Heart left ventricle (tissue), 16 donors: ENCODE data around the gene C5. TPM values are rescaled to one million over a fixed set of nuclear protein-coding genes. Genes with fewer than 3 reads are reported as not detected.

Experiments used
- ATAC-seq, 4 donors: fragments of 200-7000 bp; cut with Tn5 transposase; one replicate each; pipeline ENCODE4 v1.9.1; 2020 to 2022; ENCODE audit warnings: moderate library complexity in 4 of 4, mild to moderate bottlenecking in 3 of 4, moderate number of reproducible peaks in 1 of 4
- DNase-seq, 5 donors: peaks; one replicate each; pipeline ENCODE4 v3.0.0-alpha.2; 2020
- H3K27ac ChIP-seq, 12 donors: fragments of 200-600 bp; sonication (generic) in 4 of 12; one replicate each; pipeline versions ENCODE4 v1.5.0 to v1.8.0; 2016 to 2022; ENCODE audit warnings: mild to moderate bottlenecking in 2 of 12
- H3K27me3 ChIP-seq, 9 donors: fragments of 200-600 bp; sonication (generic) in 2 of 9; one replicate each; pipeline versions ENCODE4 v1.5.1 to v1.8.0; 2016 to 2022; ENCODE audit warnings: mild to moderate bottlenecking in 3 of 9
- H3K36me3 ChIP-seq, 9 donors: fragments of 200-600 bp; sonication (generic) in 2 of 9; one replicate each; pipeline versions ENCODE4 v1.5.0 to v1.8.0; 2018 to 2022; ENCODE audit warnings: mild to moderate bottlenecking in 2 of 9
- H3K4me1 ChIP-seq, 12 donors: fragments of 200-600 bp; sonication (generic) in 4 of 12; one replicate each; pipeline versions ENCODE4 v1.5.0 to v1.8.0; 2016 to 2022; ENCODE audit warnings: mild to moderate bottlenecking in 3 of 12
- H3K4me3 ChIP-seq, 12 donors: fragments of 200-600 bp; sonication (generic) in 4 of 12; one replicate each; pipeline versions ENCODE4 v1.5.0 to v1.8.0; 2017 to 2022; ENCODE audit warnings: mild to moderate bottlenecking in 9 of 12, moderate library complexity in 4 of 12
- H3K9me3 ChIP-seq, 12 donors: fragments of 200-600 bp; sonication (generic) in 4 of 12; one replicate each; pipeline versions ENCODE4 v1.5.0 to v1.8.0; 2016 to 2022; ENCODE audit warnings: mild to moderate bottlenecking in 1 of 12
- CTCF ChIP-seq, 12 donors: fragments of 200-600 bp; sonication (generic) in 4 of 12; IDR thresholded peaks; one replicate each; pipeline versions ENCODE4 v1.5.0 to v1.8.0; 2018 to 2022; ENCODE audit warnings: antibody characterized with exemption in 12 of 12, mild to moderate bottlenecking in 5 of 12
- POLR2A ChIP-seq, 2 donors: fragments of 450-650 bp; IDR thresholded peaks; one replicate each; pipeline ENCODE4 v1.6.1; 2017; ENCODE audit warnings: antibody characterized with exemption in 2 of 2, mild to moderate bottlenecking in 2 of 2, moderate library complexity in 2 of 2
- WGBS, 4 donors: extraction: QIAGEN DNeasy Blood & Tissue Kit in 2 of 4; methylation state at CpG; one replicate each; pipeline versions ENCODE4 v1.1.5 to v1.1.7; 2013 to 2018; 5-methylcytosine and 5-hydroxymethylcytosine counted together
- intact Hi-C, 10 donors: fragments of 100-400 bp; cut with DNase I; formaldehyde crosslinking; loops; one replicate each; pipeline versions ENCODE4 v1.11.1 to v1.14.2; 2022
- polyA plus RNA-seq, 2 donors: library from polyadenylated mRNA; stranded (reverse); fragments of 200-250 nt; gene quantifications; one replicate each; pipeline ENCODE4 v1.2.3, GENCODE V29; 2013
- total RNA-seq, 9 donors: library from RNA; depleted of rRNA in 2 of 9; stranded (reverse); fragments of >200 nt in 2 of 9; fragmentation: NEBNext Ultra II Directional in 3 of 9; extraction: Animal tissue kit (Norgen Biotek cat#: 25700) in 3 of 9; gene quantifications; one replicate each; pipeline versions ENCODE4 v1.1.0 to v1.2.4, GENCODE V29; 2016 to 2023
- donor health status: ischemic (EF 13 %, LVEDD 7.1; RV severe dilation, severe dysfunction).
- donor health status: healthy with polysubstance abuse.
- donor health status: DM: no; HTN: yes; CAD: no.
- donor health status: DM: no; HTN: no; CAD: no.
- donor health status: ischemic (EF 25% LVEDD 6.9; RV normal size, moderate dysfunction).
- donor health status: ischemic (EF 25% LVEDD 5.7; RV mildly dilated, moderate dysfunction).
- donor health status: healthy.
- donor health status: DM: yes; HTN: yes; CAD: no.
- donor health status: ischemic (EF 35%, LVEDD 5.7; RV mildly dilated, moderate dysfunction).
- donor health status: nonischemic (EF 11% LVEDD 7.7; RV severe dilation, severe dysfunction).
- donor health status: DM: yes; HTN: yes; CAD: no.
- donor health status: PGD.
- donor health status: ischemic (EF 29% LVEDD 5.4; RV normal size, mild dysfunction).
- donor health status: nonischemic (EF 23%, LVEDD 6.1; RV moderate dilation, normal function).

C5 gene
- total and polyA plus RNA-seq, 11 donors: 0.32 to 1.8 (median 0.54) TPM

GRCh38 chr9:120933310-120934055 is 116.6 kb downstream of the C5 start:
- H3K9me3 ChIP-seq: no peaks in the 10 kb centered on the region
- no peak for TF ChIP-seq CTCF (IDR thresholded peaks at IDR 0.05)
- TF ChIP-seq POLR2A (IDR thresholded peaks at IDR 0.05): no peak
- H3K4me3 ChIP-seq: no peak overlapping the region
- ATAC-seq: no peak
- H3K27me3 ChIP-seq: no peaks in the 10 kb centered on the region
- peak overlapping the region in 7 of 12 donors; percentile 26 to 98 (median 77) for H3K27ac ChIP-seq
- H3K36me3 ChIP-seq: no peaks in the 10 kb centered on the region
- DNase-seq: no peak
- intact Hi-C loops: loop anchor here in 3 of 10 donors (5.0 to 10.0 kb wide), 2 partner anchors 56 to 89 kb away; partner anchors contain the start of genes PSMD5 (in 2 of the 3) and PHF19 (in 1 of the 3)
- H3K4me1 ChIP-seq: peaks cover 5 to 81% (median 51%) of the 10 kb centered on the region in 12 donors
- 80 to 85% (median 83%) methylated on average over 8 of the region's 8 CpGs for WGBS, 4 donors

- peaks cover 5 to 92% (median 55%) of the 10 kb centered on the region in 12 donors for H3K4me1 ChIP-seq
- TF ChIP-seq POLR2A (IDR thresholded peaks at IDR 0.05): no peak
- no peak for TF ChIP-seq CTCF (IDR thresholded peaks at IDR 0.05)
- WGBS, 4 donors: 67 to 75% (median 69%) methylated on average over 6 of the region's 6 CpGs
Measured at GRCh38 chr9:120932086-120932823, 117.8 kb downstream of the C5 start.

GRCh38 chr9:120931231-120932085 is 118.6 kb downstream of the C5 start:
- TF ChIP-seq POLR2A (IDR thresholded peaks at IDR 0.05) (no peak), CTCF (IDR thresholded peaks at IDR 0.05) (no peak)
- Histone ChIP-seq H3K36me3 (no peaks in the 10 kb centered on the region), H3K4me1 (peaks cover 5 to 95% (median 55%) of the 10 kb centered on the region in 12 donors), H3K4me3 (peak overlapping the region in 1 of 12 donors; percentile 13), H3K9me3 (no peaks in the 10 kb centered on the region), H3K27ac (peak overlapping the region; percentile 59 to 98 (median 80)), H3K27me3 (no peaks in the 10 kb centered on the region)
- peak in 2 of 5 donors; percentile 45 to 47 for DNase-seq
- 41 to 57% (median 45%) methylated on average over 4 of the region's 4 CpGs for WGBS, 4 donors
- intact Hi-C loops: loop anchor here in 3 of 10 donors (5.0 to 10.0 kb wide), 2 partner anchors 54 to 87 kb away; partner anchors contain the start of genes PSMD5 (in 2 of the 3) and PHF19 (in 1 of the 3)
- ATAC-seq: peak in 3 of 4 donors; percentile 15 to 61 (median 19)

More at GRCh38 chr9:120932086-120932823, 117.8 kb downstream of the C5 start:
- peak overlapping the region; percentile 59 to 98 (median 80) for H3K27ac ChIP-seq
- intact Hi-C loops: loop anchor here in 3 of 10 donors (5.0 to 10.0 kb wide), 2 partner anchors 55 to 87 kb away; partner anchors contain the start of genes PSMD5 (in 2 of the 3) and PHF19 (in 1 of the 3)
- ATAC-seq: no peak
- DNase-seq: no peak
- H3K36me3 ChIP-seq: no peaks in the 10 kb centered on the region
- no peaks in the 10 kb centered on the region for H3K27me3 ChIP-seq
- H3K4me3 ChIP-seq: no peak overlapping the region
- H3K9me3 ChIP-seq: no peaks in the 10 kb centered on the region
